ENCODE measurements around the gene CEP72. TPM values are rescaled to one million over a fixed set of nuclear protein-coding genes. Genes with fewer than 3 reads are reported as not detected.
A peak's percentile ranks its signal among the peaks of the same experiment; 100 is the strongest.
"Not testable (repeated sequence)": the region's sequence is repeated elsewhere in the genome, so short reads cannot be mapped to it uniquely, and the experiment has no call there.

The CEP72 gene
- total RNA-seq, 4 donors from 2014 or later, result 7.2 to 11.9 (median 9.2) TPM

DNA sequence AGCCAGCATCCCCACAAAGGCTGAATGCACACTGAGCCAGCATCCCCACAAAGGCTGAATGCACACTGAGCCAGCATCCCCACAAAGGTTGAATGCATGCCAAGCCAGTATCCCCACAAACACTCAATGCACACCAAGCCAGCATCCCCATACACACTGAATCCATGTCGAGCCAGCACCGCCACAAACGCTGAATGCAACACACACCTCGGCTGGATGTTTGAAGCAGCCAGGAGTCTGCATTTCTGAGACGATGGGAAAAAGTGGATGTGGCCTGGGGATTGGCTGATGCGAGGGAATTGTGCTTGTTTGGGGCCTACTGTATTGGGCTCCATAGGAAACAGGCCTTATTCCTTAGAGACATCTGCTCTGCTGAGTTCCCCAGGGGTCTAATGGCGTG is 30.9 kb upstream of the CEP72 start:
- no peak overlapping the region for H3K4me3 ChIP-seq (ENCODE audit: low read depth, poor library complexity, severe bottlenecking)
- TF ChIP-seq, protein P1, sequence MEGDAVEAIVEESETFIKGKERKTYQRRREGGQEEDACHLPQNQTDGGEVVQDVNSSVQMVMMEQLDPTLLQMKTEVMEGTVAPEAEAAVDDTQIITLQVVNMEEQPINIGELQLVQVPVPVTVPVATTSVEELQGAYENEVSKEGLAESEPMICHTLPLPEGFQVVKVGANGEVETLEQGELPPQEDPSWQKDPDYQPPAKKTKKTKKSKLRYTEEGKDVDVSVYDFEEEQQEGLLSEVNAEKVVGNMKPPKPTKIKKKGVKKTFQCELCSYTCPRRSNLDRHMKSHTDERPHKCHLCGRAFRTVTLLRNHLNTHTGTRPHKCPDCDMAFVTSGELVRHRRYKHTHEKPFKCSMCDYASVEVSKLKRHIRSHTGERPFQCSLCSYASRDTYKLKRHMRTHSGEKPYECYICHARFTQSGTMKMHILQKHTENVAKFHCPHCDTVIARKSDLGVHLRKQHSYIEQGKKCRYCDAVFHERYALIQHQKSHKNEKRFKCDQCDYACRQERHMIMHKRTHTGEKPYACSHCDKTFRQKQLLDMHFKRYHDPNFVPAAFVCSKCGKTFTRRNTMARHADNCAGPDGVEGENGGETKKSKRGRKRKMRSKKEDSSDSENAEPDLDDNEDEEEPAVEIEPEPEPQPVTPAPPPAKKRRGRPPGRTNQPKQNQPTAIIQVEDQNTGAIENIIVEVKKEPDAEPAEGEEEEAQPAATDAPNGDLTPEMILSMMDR (IDR thresholded peaks at IDR 0.05), result no peak
- no peak for TF ChIP-seq POLR2A (IDR thresholded peaks at IDR 0.05)
- intact Hi-C loops (cut with DNase I; ENCODE audit: low total_unique reads), result no loop called here
- WGBS, 2 donors, result 80 to 81% methylated on average over 7 of the region's 7 CpGs
- DNase-seq (ENCODE audit: low spot score in 2 of 2), result peak in 1 of 2 donors; percentile 62

- no peak overlapping the region for H3K4me3 ChIP-seq (ENCODE audit: low read depth, poor library complexity, severe bottlenecking)
- DNase-seq (ENCODE audit: low spot score in 2 of 2), result peak in 1 of 2 donors; percentile 53
- intact Hi-C loops (cut with DNase I; ENCODE audit: low total_unique reads), result no loop called here
- TF ChIP-seq, protein P1 (IDR thresholded peaks at IDR 0.05), result no peak
- TF ChIP-seq POLR2A (IDR thresholded peaks at IDR 0.05), result no peak
- WGBS, 2 donors, result 90 to 95% methylated on average over 9 of the region's 9 CpGs
Observed at GRCh38 chr5:581941-582340, 30.2 kb upstream of the CEP72 start.

- intact Hi-C loops (cut with DNase I; ENCODE audit: low total_unique reads); H3K4me3 ChIP-seq (ENCODE audit: low read depth, poor library complexity, severe bottlenecking); DNase-seq (ENCODE audit: low spot score in 2 of 2): not testable (repeated sequence)
- 75 to 76% methylated on average over 3 of the region's 3 CpGs for WGBS, 2 donors
Observed at GRCh38 chr5:582445-582844, 29.7 kb upstream of the CEP72 start.

- WGBS, 2 donors, result 92 to 93% methylated on average over 24 of the region's 24 CpGs
- peak in 1 of 2 donors; percentile 62 for DNase-seq (ENCODE audit: low spot score in 2 of 2)
- intact Hi-C loops (cut with DNase I; ENCODE audit: low total_unique reads), result no loop called here
- no peak for TF ChIP-seq POLR2A (IDR thresholded peaks at IDR 0.05)
- TF ChIP-seq, protein P1 (IDR thresholded peaks at IDR 0.05), result no peak
- H3K4me3 ChIP-seq (ENCODE audit: low read depth, poor library complexity, severe bottlenecking), result no peak overlapping the region
Observed at GRCh38 chr5:582936-583635, 29.1 kb upstream of the CEP72 start.

GRCh38 chr5:583645-584044 is 28.5 kb upstream of the CEP72 start:
- intact Hi-C loops (cut with DNase I; ENCODE audit: low total_unique reads), result no loop called here
- 73 to 78% methylated on average over 2 of the region's 2 CpGs for WGBS, 2 donors
- no peak for DNase-seq (ENCODE audit: low spot score in 2 of 2)
- H3K4me3 ChIP-seq (ENCODE audit: low read depth, poor library complexity, severe bottlenecking), result no peak overlapping the region
- TF ChIP-seq, protein P1 (IDR thresholded peaks at IDR 0.05), result no peak
- TF ChIP-seq POLR2A (IDR thresholded peaks at IDR 0.05), result no peak

DNA sequence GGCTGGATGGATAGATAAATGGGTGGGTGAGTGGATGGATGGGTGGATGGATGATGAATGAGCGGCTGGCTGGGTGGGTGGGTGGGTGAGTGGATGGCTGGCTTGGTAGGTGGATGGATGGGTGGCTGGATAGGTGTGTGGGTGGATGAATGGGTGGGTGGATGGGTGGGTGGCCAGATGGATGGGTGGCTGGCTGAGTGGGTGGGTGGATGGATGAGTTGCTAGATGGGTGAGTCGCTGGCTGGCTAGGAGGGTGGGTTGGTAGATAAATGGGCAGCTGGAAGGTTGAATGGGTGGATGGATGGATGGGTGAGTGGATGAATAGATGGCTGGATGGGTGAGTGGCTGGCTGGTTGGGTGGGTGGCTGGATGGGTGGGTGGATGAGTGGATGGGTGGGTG is 27.9 kb upstream of the CEP72 start:
- TF ChIP-seq, protein P1 (IDR thresholded peaks at IDR 0.05), result no peak
- no peak for TF ChIP-seq POLR2A (IDR thresholded peaks at IDR 0.05)
- intact Hi-C loops (cut with DNase I; ENCODE audit: low total_unique reads), result no loop called here
- no peak overlapping the region for H3K4me3 ChIP-seq (ENCODE audit: low read depth, poor library complexity, severe bottlenecking)
- peak in 1 of 2 donors; percentile 65 for DNase-seq (ENCODE audit: low spot score in 2 of 2)
- WGBS, 2 donors, result 93 to 96% methylated on average over 2 of the region's 2 CpGs
